Skeletal muscle satellite cell (primary cell): ENCODE results near the gene MYADML2.
"Not testable (repeated sequence)": the region's sequence is repeated elsewhere in the genome, so short reads cannot be mapped to it uniquely, and the experiment has no call there.

Source experiments
- H3K27me3 ChIP-seq: 2 replicates; pipeline ENCODE4 v1.7.0; 2013; ENCODE audit warnings: low read length; ENCODE audit not compliant: control insufficient read depth, insufficient read depth
- H3K36me3 ChIP-seq: 2 replicates; pipeline ENCODE4 v1.7.0; 2013; ENCODE audit warnings: mild to moderate bottlenecking, control low read depth, low read length; ENCODE audit not compliant: insufficient read depth
- H3K4me1 ChIP-seq: 2 replicates; pipeline ENCODE4 v1.7.0; 2013; ENCODE audit warnings: low read length; ENCODE audit not compliant: control insufficient read depth, insufficient read depth
- H3K4me2 ChIP-seq: 2 replicates; pipeline ENCODE4 v1.7.0; 2013; ENCODE audit warnings: mild to moderate bottlenecking, low read length
- H3K4me3 ChIP-seq: 2 replicates; pipeline ENCODE4 v1.7.0; 2013; ENCODE audit warnings: low read length
- H3K9ac ChIP-seq: 2 replicates; pipeline ENCODE4 v1.7.0; 2013; ENCODE audit warnings: mild to moderate bottlenecking, low read depth, low read length, moderate library complexity
- H3K9me3 ChIP-seq: replicated peaks from 2 replicates; pipeline ENCODE4 v1.7.0; 2013; ENCODE audit warnings: mild to moderate bottlenecking, control low read depth, low read length

The MYADML2 gene

DNA sequence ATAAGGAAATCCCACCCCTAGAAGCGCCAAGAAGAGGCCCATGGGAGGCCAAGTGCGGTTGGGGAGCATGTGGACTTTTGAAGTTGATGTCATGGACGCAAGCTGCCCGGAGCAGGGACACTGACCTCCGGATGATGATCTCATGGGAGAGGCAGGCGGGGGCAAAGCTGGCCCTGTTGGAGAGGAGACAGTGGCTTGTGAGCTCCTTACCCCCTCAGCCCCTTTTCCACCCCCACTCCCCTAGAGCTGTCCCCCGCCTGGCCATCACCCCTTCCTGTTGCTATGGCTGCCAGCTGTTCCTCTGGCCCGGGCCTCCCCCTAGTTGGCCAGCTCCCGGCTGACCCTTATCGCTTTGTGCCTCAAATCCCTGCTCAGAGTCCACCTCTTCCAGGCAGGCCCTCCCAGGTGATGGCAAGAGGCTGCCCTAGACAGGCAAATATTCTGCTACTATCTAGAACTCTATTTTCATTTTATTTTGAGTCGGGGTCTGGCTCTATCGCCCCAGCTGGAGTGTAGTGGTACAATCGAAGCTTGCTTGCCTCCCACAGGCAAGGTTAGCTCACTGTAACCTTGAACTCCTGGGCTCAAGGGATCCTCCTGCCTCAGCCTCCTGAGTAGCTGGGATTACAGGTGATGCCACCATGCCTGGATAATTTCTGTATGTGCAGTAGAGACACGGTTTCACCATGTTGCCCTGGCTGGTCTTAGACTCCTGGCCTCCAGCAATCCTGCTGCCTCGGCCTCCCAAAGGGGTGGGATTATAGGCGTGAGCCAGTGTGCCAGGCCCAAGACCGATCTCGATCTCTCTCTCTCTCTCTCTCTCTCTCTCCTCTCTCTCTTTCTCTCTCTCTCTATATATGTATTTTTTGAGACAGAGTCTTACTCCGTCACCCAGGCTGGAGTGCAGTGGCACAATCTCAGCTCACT, 7.4 kb upstream of the MYADML2 start:
- Histone ChIP-seq H3K4me1 (no peaks in the 10 kb centered on the region), H3K9me3 (no peaks in the 10 kb centered on the region), H3K36me3 (no peaks in the 10 kb centered on the region), H3K27me3 (peaks cover 20% of the 10 kb centered on the region), H3K4me3 (no peak overlapping the region), H3K4me2 (no peak overlapping the region), H3K9ac (no peak overlapping the region)

DNA sequence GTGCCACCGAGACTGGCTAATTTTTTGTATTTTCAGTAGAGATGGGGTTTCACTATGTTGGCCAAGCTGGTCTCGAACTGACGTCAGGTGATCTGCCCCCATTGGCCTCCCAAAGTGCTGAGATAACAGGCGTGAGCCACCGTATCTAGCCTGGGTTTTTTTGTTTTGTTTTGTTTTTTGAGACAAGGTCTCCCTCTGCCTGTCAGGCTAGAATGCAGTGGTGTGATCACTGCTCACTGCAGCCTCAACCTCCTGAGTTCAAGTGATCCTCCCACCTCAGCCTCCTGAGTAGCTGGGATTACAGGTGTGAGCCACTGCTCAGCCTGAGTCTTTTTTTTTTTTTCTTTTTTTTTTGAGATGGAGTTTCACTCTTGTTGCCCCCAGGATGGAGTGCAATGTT, 6.4 kb upstream of the MYADML2 start:
- not testable (repeated sequence) for H3K4me2 ChIP-seq, H3K36me3 ChIP-seq, H3K4me1 ChIP-seq, H3K4me3 ChIP-seq, H3K9me3 ChIP-seq, H3K9ac ChIP-seq
- H3K27me3 ChIP-seq, result peaks cover 13% of the 10 kb centered on the region

DNA sequence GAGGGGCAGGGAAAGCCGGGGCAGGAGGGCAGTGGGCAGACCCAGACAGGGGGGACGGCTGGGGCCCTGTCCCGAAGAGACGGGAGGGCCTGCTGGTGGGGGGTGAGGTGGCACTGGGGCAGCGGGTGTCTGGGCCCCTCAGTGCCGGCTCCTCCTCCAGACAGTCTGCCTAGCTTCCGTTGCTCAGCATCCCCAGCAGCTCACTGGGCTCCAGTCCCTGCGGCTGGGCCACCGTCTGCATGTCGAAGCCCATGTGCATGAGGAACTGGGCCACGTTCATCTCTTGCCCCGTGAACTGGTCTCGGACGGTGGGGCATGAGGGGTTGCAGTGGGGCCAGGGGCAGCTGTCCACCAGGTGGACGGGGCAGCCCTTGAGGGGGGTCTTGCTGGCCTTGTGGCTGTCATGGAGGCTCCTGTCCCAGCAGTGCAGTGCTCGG, 5.8 kb upstream of the MYADML2 start:
- Histone ChIP-seq H3K9me3 (no peaks in the 10 kb centered on the region), H3K27me3 (peaks cover 7% of the 10 kb centered on the region), H3K4me2 (no peak overlapping the region), H3K4me3 (no peak overlapping the region), H3K4me1 (no peaks in the 10 kb centered on the region), H3K9ac (no peak overlapping the region), H3K36me3 (no peaks in the 10 kb centered on the region)

DNA sequence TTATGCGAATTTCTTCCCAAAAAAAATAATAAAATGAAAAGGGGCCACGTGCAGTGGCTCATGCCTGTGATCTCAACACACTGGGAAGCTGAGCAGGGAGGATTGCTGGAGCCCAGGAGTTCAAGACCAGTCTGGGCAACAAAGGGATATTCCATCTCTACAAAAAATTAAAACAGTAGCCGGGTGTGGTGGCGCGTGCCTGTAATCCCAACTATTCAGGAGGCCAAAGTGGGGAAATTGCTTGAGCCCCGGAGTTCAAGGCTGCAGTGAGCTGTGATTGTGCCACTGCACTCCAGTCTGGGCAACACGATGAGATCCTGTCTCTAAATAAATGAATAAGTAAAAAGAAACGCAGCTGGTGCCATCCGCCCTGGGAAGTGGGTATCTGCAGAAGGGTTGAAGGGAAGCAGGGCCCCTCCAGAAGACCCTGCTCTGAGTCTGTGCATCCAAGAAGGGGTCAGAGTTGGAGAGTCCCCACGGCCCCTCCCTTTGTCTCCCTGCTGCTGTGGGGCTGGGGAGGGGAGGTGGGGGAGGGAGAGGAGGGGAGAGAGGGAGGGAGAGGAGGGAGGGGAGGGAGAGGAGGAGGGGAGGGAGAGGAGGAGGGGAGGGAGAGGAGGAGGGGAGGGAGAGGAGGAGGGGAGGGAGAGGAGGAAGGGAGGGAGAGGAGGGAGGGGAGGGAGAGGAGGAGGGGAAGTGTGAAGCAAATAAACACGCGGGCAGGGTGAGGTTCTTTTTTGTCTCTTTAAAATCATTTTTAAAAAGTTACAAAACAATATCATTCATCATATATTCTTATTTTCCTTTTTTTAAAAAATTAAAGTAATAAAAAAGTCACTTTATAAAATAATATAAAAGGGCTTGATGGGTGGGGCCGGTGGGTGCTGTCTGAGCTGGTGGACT, 5.0 kb upstream of the MYADML2 start:
- Histone ChIP-seq H3K4me3 (no peak overlapping the region), H3K4me2 (no peak overlapping the region), H3K9me3 (no peaks in the 10 kb centered on the region), H3K4me1 (no peaks in the 10 kb centered on the region), H3K27me3 (peaks cover 7% of the 10 kb centered on the region), H3K36me3 (no peaks in the 10 kb centered on the region), H3K9ac (no peak overlapping the region)

DNA sequence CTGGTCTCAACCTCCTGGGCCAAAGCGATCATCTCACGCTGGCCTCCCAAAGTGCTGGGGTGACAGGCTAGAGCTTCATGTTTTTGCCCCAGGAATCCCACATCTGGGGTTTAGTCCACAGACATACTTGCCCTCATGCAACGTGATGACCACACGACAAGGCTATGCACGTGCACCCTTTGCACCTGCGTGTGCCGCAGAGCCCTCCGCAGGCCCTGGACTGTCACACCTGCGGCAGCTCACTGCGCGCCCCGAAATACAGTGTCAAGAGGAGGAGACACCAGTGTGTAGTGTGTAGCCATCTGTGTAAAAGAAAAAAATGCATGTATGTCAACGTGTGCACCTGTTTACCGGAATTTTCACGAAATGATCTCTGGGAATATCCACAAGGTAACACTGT, 3.5 kb upstream of the MYADML2 start:
- no peak overlapping the region for H3K9ac ChIP-seq
- H3K4me1 ChIP-seq, result no peaks in the 10 kb centered on the region
- H3K4me3 ChIP-seq, result no peak overlapping the region
- H3K36me3 ChIP-seq, result no peaks in the 10 kb centered on the region
- peaks cover 6% of the 10 kb centered on the region for H3K27me3 ChIP-seq
- no peak overlapping the region for H3K4me2 ChIP-seq
- H3K9me3 ChIP-seq, result no peaks in the 10 kb centered on the region

DNA sequence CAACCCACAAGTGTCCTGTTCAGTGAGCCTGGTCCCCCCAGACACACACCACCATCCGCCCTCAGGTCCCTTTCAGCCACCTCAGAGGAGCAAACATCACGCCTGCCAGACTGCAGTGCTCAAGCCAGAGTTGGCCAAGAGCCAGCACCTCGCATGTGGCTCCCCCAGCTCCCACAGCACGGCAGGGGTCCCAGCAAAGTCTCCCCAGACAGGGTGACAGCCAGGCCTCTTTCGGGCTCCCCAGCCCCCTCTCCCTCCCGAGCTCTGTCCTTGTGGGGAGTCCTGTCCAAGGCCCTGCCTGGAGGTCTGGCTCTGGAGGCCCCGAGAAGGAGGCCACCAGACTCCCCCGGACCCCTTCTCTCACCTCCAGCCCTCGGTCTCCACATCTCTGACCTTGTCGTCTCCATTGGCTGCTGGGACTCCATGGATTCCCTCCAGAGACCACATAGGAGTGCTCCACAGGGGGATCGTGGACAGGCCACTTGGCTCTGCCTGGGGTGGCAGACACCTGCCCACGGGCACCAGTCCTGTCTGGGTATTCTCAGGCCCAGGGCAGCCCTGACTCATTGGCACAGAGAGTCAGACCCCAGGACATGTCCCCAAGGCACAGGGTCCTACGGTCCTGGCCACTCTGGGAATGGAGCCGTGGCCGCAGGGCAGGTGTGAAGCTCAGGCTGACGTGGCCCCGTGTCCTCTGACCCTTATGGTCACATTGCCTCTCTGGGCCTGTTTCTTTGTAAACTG, 1.8 kb upstream of the MYADML2 start:
- H3K27me3 ChIP-seq, result peaks cover 10% of the 10 kb centered on the region
- H3K4me1 ChIP-seq, result no peaks in the 10 kb centered on the region
- H3K9me3 ChIP-seq, result no peaks in the 10 kb centered on the region
- H3K36me3 ChIP-seq, result no peaks in the 10 kb centered on the region
- no peak overlapping the region for H3K9ac ChIP-seq
- H3K4me3 ChIP-seq, result no peak overlapping the region
- no peak overlapping the region for H3K4me2 ChIP-seq

DNA sequence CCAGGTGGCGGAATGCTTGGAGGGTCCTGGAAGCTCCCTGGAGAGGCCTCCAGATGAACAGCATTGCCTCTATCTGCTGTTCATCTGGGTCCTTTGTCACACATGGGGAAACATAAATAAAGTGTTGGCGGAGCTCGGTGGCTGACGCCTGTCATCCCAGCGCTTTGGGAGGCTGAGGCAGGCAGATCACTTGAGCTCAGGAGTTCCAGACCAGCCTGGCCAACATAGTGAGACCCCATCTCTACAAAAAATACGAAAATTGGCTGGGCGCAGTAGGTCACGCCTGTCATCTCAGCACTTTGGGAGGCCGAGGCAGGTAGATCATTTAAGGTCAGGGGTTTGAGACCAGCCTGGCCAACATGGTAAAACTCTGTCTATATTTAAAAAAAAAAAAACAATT, 2.2 kb downstream of the MYADML2 start:
- H3K4me3 ChIP-seq, result no peak overlapping the region

DNA sequence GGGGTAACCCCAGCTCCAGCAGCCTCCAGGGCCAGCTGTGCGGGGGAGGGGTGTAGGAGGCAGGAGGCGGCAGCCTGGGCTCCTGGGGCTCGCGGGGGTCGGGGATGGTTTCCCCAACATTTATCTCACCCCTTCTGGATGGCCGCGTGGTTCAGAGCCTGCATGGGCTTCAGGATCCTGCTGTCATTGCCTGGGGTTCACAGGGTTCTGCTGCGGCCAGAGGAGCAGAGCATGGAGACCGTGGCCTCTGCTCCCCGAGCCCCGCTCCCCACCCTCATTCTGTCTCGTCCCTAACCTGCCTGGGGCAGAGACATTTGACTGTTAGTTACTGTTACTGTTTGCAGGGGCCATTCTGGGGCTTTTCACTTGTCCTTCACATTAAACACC, 4.9 kb downstream of the MYADML2 start:
- H3K9ac ChIP-seq, result no peak overlapping the region
- H3K27me3 ChIP-seq, result peaks cover 34% of the 10 kb centered on the region
- H3K4me3 ChIP-seq, result no peak overlapping the region
- no peaks in the 10 kb centered on the region for H3K36me3 ChIP-seq
- H3K4me2 ChIP-seq, result no peak overlapping the region
- H3K9me3 ChIP-seq, result no peaks in the 10 kb centered on the region
- peaks cover 13% of the 10 kb centered on the region for H3K4me1 ChIP-seq

More for the DNA sequence above, 2.2 kb downstream of the MYADML2 start:
- Histone ChIP-seq H3K4me2 (no peak overlapping the region), H3K4me1 (peaks cover 5% of the 10 kb centered on the region), H3K9me3 (no peaks in the 10 kb centered on the region), H3K36me3 (no peaks in the 10 kb centered on the region), H3K9ac (no peak overlapping the region), H3K27me3 (peaks cover 31% of the 10 kb centered on the region)

DNA sequence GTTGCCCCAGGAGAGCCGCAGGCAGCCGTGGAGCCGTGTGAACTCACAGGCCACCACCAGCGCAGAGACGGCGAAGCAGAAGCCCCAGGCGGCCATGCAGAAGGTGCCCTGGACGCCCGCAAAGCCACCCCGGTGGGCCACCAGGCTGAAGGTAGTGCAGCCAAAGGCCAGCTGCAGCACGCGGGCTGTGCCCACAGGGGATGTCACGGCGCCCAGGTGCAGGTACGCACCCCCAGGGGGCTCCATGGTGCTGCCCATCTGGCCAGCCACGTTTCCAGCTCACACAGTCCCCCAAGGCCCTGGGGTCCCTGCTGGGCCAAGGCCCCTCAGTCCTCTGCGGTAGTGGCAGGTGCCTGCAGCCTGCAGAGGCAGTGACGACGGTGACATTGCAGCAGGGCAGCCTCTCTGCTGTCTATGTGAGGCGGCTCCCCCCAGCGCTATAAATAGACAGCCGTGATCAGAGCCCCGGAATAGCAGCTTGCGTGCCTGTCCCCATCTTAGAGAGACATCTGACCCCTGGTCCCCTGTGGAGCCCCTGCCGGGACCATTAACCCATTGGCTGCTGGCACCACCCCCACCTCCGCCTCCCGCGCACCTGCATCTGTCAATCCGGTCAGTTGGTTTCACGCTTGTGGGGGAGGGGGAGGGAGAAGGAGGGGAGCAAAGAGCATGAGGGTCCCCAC, 5.4 kb downstream of the MYADML2 start:
- Histone ChIP-seq H3K4me2 (no peak overlapping the region), H3K9me3 (no peaks in the 10 kb centered on the region), H3K4me3 (no peak overlapping the region), H3K9ac (no peak overlapping the region), H3K27me3 (peaks cover 31% of the 10 kb centered on the region), H3K36me3 (no peaks in the 10 kb centered on the region), H3K4me1 (peaks cover 16% of the 10 kb centered on the region)

DNA sequence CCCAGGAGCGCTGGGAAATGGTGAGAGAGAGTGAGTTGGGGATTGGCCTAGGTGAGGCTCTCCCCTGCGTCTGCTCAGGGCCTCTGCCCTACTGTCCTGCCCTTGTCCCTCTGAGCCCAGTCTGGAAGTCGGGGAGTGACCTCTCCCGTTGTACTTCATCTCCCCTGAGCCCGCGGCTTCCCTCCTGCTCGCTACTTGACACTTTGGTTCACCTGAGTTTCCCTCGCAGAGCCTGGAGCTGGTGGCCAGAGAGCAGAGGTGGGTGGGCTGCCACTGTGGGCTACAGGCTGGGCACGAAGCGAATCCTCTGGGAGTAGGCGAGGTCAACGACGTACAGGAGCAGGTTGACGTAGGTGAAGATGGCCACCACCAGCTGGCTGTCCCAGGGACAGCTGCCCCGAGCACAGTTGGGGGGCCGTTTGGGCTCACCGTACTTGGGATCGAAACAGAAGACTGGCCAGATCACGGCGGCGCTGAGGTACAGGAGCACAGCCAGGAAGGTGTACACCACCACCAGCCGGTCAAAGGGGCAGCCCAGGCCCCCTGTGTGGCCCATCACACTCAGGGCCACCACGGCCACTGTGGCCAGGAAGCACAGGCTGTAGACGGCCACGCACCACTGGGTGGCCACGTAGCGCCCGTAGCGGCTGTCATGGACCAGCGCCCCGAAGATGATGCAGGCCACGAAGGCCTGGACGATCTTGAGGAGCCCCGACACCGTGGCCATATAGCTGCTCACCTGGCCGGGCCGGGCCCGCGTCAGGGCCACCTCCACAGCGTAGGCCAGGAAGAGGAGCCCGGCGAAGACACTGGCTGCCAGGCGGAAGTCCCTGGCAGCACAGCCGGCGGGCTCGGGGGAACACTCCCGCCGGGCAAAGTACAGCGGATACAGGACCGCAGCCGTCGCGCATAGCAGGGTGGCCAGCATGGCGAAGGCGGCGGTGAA, 6.2 kb downstream of the MYADML2 start:
- Histone ChIP-seq H3K4me2 (no peak overlapping the region), H3K9me3 (no peaks in the 10 kb centered on the region), H3K36me3 (no peaks in the 10 kb centered on the region), H3K4me1 (peaks cover 19% of the 10 kb centered on the region), H3K9ac (no peak overlapping the region), H3K27me3 (peaks cover 31% of the 10 kb centered on the region), H3K4me3 (no peak overlapping the region)
